Bronchial epithelial cell (primary cell): ENCODE results near the gene HSD3B2. TPM values are rescaled to one million over a fixed set of nuclear protein-coding genes. Genes with fewer than 3 reads are reported as not detected.

Experiments
- DNase-seq: peaks from one replicate; pipeline ENCODE4 v3.0.0-alpha.2; 2010; ENCODE audit warnings: low read depth
- FAIRE-seq: peaks from 2 replicates; lab custom pipeline; 2011; peaks lifted over from hg19 to GRCh38; lab: Jason Lieb, UNC
- H3K27me3 ChIP-seq: 2 replicates; pipeline ENCODE4 v1.5.1; 2011; ENCODE audit warnings: low read length; ENCODE audit not compliant: control insufficient read depth, insufficient read depth
- H3K36me3 ChIP-seq: 2 replicates; pipeline ENCODE4 v1.5.1; 2011; ENCODE audit warnings: low read length; ENCODE audit not compliant: control insufficient read depth, insufficient read depth
- H3K4me3 ChIP-seq: 2 replicates; pipeline ENCODE4 v1.5.1; 2011; ENCODE audit warnings: mild to moderate bottlenecking, low read depth, low read length, control low read depth
- CTCF ChIP-seq: IDR thresholded peaks from 2 replicates; pipeline ENCODE4 v1.5.1; 2011; ENCODE audit warnings: mild to moderate bottlenecking, moderate library complexity, low read length, control low read depth, inconsistent platforms; ENCODE audit not compliant: insufficient read depth, severe bottlenecking
- total RNA-seq: library from RNA; depleted of rRNA; stranded (reverse); fragments of >200 nt; gene quantifications from 2 replicates; pipeline ENCODE4 v1.2.1, GENCODE V29; 2014

HSD3B2 gene
- total RNA-seq, 1 donor from 2014 or later, result not detected

- no peak for TF ChIP-seq CTCF
- no peak for FAIRE-seq
- Histone ChIP-seq H3K36me3 (no peaks in the 10 kb centered on the region), H3K4me3 (no peak overlapping the region), H3K27me3 (peaks cover 2% of the 10 kb centered on the region)
- no peak for DNase-seq
Observed at GRCh38 chr1:119371815-119372214, 43.1 kb upstream of the HSD3B2 start.

GRCh38 chr1:119372503-119373086, 42.4 kb upstream of the HSD3B2 start:
- FAIRE-seq, result no peak
- Histone ChIP-seq H3K4me3 (no peak overlapping the region), H3K36me3 (no peaks in the 10 kb centered on the region), H3K27me3 (peaks cover 2% of the 10 kb centered on the region)
- TF ChIP-seq CTCF, result peak; percentile 26
- peak; percentile 72 for DNase-seq

- Histone ChIP-seq H3K27me3 (peaks cover 2% of the 10 kb centered on the region), H3K36me3 (no peaks in the 10 kb centered on the region), H3K4me3 (no peak overlapping the region)
- DNase-seq (peak; percentile 93), FAIRE-seq (no peak)
- TF ChIP-seq CTCF, result no peak
Observed at GRCh38 chr1:119373465-119373864, 41.5 kb upstream of the HSD3B2 start.

- H3K4me3 ChIP-seq, result no peak overlapping the region
- no peak for TF ChIP-seq CTCF
- H3K27me3 ChIP-seq, result peaks cover 2% of the 10 kb centered on the region
- FAIRE-seq, result no peak
- DNase-seq, result peak; percentile 30
- no peaks in the 10 kb centered on the region for H3K36me3 ChIP-seq
Observed at GRCh38 chr1:119374208-119374874, 40.6 kb upstream of the HSD3B2 start.

- H3K4me3 ChIP-seq, result no peak overlapping the region
- FAIRE-seq (no peak), DNase-seq (no peak)
- H3K27me3 ChIP-seq, result no peaks in the 10 kb centered on the region
- H3K36me3 ChIP-seq, result no peaks in the 10 kb centered on the region
- TF ChIP-seq CTCF, result no peak
Observed at GRCh38 chr1:119375366-119375765, 39.6 kb upstream of the HSD3B2 start.
